Lower leg skin (tissue), 3 donors: Measurements from ENCODE around the gene VPS50.

ENCODE experiments used
- CTCF ChIP-seq, 3 donors: fragments of 450-650 bp; IDR thresholded peaks; one replicate each; pipeline ENCODE4 v1.5.1; 2016; ENCODE audit warnings: antibody characterized with exemption in 3 of 3, mild to moderate bottlenecking in 3 of 3, moderate library complexity in 2 of 3
- POLR2A ChIP-seq, 2 donors: fragments of 450-650 bp; IDR thresholded peaks; one replicate each; pipeline ENCODE4 v1.6.1; 2016 to 2017; ENCODE audit warnings: antibody characterized with exemption in 2 of 2, mild to moderate bottlenecking in 1 of 2, moderate library complexity in 1 of 2

GRCh38 chr7:93203496-93203895, 28.7 kb upstream of the VPS50 start:
- TF ChIP-seq CTCF (IDR thresholded peaks at IDR 0.05) (no peak), POLR2A (IDR thresholded peaks at IDR 0.05) (no peak)
